Ishikawa (cell line): ENCODE measurements around the gene SIM2.

Experiments
- CEBPB ChIP-seq: IDR thresholded peaks from 2 replicates; pipeline ENCODE4 v1.6.1; 2012
- CREB1 ChIP-seq: IDR thresholded peaks from 2 replicates; pipeline ENCODE4 v1.6.1; 2012; ENCODE audit warnings: low read depth
- EGR1 ChIP-seq: IDR thresholded peaks from 2 replicates; pipeline ENCODE4 v1.6.1; 2012
- EP300 ChIP-seq: IDR thresholded peaks from 2 replicates; pipeline ENCODE4 v1.6.1; 2012; ENCODE audit warnings: borderline replicate concordance
- FOXM1 ChIP-seq: IDR thresholded peaks from 2 replicates; pipeline ENCODE4 v1.6.1; 2012; ENCODE audit warnings: low read depth, borderline replicate concordance
- NFIC ChIP-seq: IDR thresholded peaks from 2 replicates; pipeline ENCODE4 v1.6.1; 2012
- RAD21 ChIP-seq: IDR thresholded peaks from 2 replicates; pipeline ENCODE4 v1.6.1; 2012; ENCODE audit warnings: low read depth
- REST ChIP-seq: IDR thresholded peaks from 2 replicates; pipeline ENCODE4 v1.6.1; 2012; ENCODE audit warnings: low read depth, mild to moderate bottlenecking
- TAF1 ChIP-seq: IDR thresholded peaks from 2 replicates; pipeline ENCODE4 v1.6.1; 2012; ENCODE audit warnings: low read depth, mild to moderate bottlenecking
- TCF12 ChIP-seq: IDR thresholded peaks from 2 replicates; pipeline ENCODE4 v1.6.1; 2012; ENCODE audit warnings: low read depth
- TEAD4 ChIP-seq: IDR thresholded peaks from 2 replicates; pipeline ENCODE4 v1.6.1; 2012
- YY1 ChIP-seq: IDR thresholded peaks from 2 replicates; pipeline ENCODE4 v1.6.1; 2012; ENCODE audit warnings: low read depth
- ZBTB7A ChIP-seq: IDR thresholded peaks from 2 replicates; pipeline ENCODE4 v1.6.1; 2012; ENCODE audit warnings: low read depth
- TF ChIP-seq, protein P1 (sequence below): IDR thresholded peaks from 2 replicates; pipeline ENCODE4 v1.6.1; 2012
- TF ChIP-seq, protein P2 (sequence below): IDR thresholded peaks from 2 replicates; pipeline ENCODE4 v1.6.1; 2012

Gene SIM2

GRCh38 chr21:36756527-36756926 is 57.6 kb downstream of the SIM2 start:
- TF ChIP-seq YY1 = no peak
- no peak for TF ChIP-seq RAD21
- TF ChIP-seq REST = no peak
- TF ChIP-seq EGR1 = no peak
- no peak for TF ChIP-seq ZBTB7A
- no peak for TF ChIP-seq CREB1
- no peak for TF ChIP-seq TEAD4
- TF ChIP-seq TCF12 = no peak

GRCh38 chr21:36757196-36757595 is 58.3 kb downstream of the SIM2 start:
- no peak for TF ChIP-seq RAD21
- TF ChIP-seq EP300 = no peak
- no peak for TF ChIP-seq EGR1
- TF ChIP-seq TCF12 = no peak
- TF ChIP-seq TAF1 = no peak
- TF ChIP-seq CEBPB = no peak
- TF ChIP-seq NFIC = no peak
- TF ChIP-seq, protein P1, sequence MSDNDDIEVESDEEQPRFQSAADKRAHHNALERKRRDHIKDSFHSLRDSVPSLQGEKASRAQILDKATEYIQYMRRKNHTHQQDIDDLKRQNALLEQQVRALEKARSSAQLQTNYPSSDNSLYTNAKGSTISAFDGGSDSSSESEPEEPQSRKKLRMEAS = no peak
- TF ChIP-seq CREB1 = no peak
- no peak for TF ChIP-seq YY1
- TF ChIP-seq FOXM1 = no peak
- TF ChIP-seq, protein P2, sequence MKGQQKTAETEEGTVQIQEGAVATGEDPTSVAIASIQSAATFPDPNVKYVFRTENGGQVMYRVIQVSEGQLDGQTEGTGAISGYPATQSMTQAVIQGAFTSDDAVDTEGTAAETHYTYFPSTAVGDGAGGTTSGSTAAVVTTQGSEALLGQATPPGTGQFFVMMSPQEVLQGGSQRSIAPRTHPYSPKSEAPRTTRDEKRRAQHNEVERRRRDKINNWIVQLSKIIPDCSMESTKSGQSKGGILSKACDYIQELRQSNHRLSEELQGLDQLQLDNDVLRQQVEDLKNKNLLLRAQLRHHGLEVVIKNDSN = no peak
- TF ChIP-seq TEAD4 = no peak
- no peak for TF ChIP-seq ZBTB7A
- no peak for TF ChIP-seq REST

DNA sequence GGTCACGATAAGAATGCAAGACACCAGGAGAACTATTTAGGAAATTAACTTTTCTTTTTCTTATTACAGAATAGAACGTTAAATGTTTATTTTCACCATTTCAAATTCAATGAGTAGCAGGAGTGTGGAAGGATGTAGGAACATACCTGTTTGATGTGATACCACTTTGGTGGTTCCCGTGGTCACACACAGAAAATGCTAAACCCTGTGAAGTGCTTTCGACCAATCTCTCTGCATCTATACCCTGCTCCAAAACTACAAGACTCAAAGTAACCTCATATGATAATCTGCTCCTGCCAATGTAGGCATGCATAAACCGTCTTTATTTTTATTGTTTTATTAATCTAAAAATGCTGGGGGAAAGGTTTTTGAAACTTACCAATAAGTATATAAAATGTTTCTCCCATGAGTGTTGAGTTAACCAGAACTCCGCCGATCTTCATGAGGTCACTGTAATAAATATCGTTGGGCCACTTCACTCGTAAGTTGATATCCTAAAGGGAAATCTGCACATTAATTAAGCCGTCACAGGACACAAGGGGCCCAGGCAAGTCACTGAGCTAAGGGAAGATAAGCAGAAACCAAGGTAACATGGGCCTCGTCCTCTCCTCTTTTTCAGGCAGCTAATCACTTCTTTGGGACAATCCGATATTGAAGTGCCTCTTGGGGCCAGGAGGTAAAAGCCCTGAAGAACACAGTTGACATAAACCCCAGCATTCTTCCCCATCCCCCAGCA is 60.6 kb downstream of the SIM2 start:
- no peak for TF ChIP-seq CREB1
- no peak for TF ChIP-seq EGR1
- no peak for TF ChIP-seq ZBTB7A
- no peak for TF ChIP-seq EP300
- TF ChIP-seq, protein P1 = no peak
- no peak for TF ChIP-seq TCF12

GRCh38 chr21:36761685-36762084 is 62.8 kb downstream of the SIM2 start:
- TF ChIP-seq REST (no peak), EP300 (no peak), TEAD4 (no peak), YY1 (no peak), ZBTB7A (no peak), TCF12 (no peak), EGR1 (no peak), RAD21 (no peak), CEBPB (no peak), FOXM1 (no peak), TAF1 (no peak), CREB1 (no peak), NFIC (no peak)
- TF ChIP-seq, protein P1 = no peak
- TF ChIP-seq, protein P2 = no peak
